ENCODE data around the gene TNNI3.
"Not testable (repeated sequence)": the region's sequence is repeated elsewhere in the genome, so short reads cannot be mapped to it uniquely, and the experiment has no call there.

The TNNI3 gene

GRCh38 chr19:55173186-55173713 lies 15.7 kb upstream of the TNNI3 start:
- DNase-seq (ENCODE audit: low read depth in 2 of 2, low spot score in 1 of 2), result no peak

GRCh38 chr19:55172741-55173140 lies 15.2 kb upstream of the TNNI3 start:
- no peak for DNase-seq (ENCODE audit: low read depth in 2 of 2, low spot score in 1 of 2)

GRCh38 chr19:55172318-55172717 lies 14.8 kb upstream of the TNNI3 start:
- DNase-seq (ENCODE audit: low read depth in 2 of 2, low spot score in 1 of 2), result not testable (repeated sequence)

GRCh38 chr19:55171440-55171839 lies 13.9 kb upstream of the TNNI3 start:
- DNase-seq (ENCODE audit: low read depth in 2 of 2, low spot score in 1 of 2), result no peak

GRCh38 chr19:55169136-55169535 lies 11.6 kb upstream of the TNNI3 start:
- no peak for DNase-seq (ENCODE audit: low read depth in 2 of 2, low spot score in 1 of 2)

GRCh38 chr19:55166530-55167268 lies 9.2 kb upstream of the TNNI3 start, which contains the start of gene DNAAF3:
TSS of gene DNAAF3 (minus strand) at chr19:55166613. CDS start at chr19:55166413, 200 bp downstream.
- peak in 1 of 2 donors; percentile 25 for DNase-seq (ENCODE audit: low read depth in 2 of 2, low spot score in 1 of 2)

- no peak for DNase-seq (ENCODE audit: low read depth in 2 of 2, low spot score in 1 of 2)
Observed at GRCh38 chr19:55165952-55166529, 8.5 kb upstream of the TNNI3 start.

- no peak for DNase-seq (ENCODE audit: low read depth in 2 of 2, low spot score in 1 of 2)
Observed at GRCh38 chr19:55161571-55162322, 4.2 kb upstream of the TNNI3 start.

GRCh38 chr19:55160986-55161365 lies 3.4 kb upstream of the TNNI3 start:
- no peak for DNase-seq (ENCODE audit: low read depth in 2 of 2, low spot score in 1 of 2)

GRCh38 chr19:55160128-55160985 lies 2.8 kb upstream of the TNNI3 start:
- peak; percentile 53 to 71 for DNase-seq (ENCODE audit: low read depth in 2 of 2, low spot score in 1 of 2)

- no peak for DNase-seq (ENCODE audit: low read depth in 2 of 2, low spot score in 1 of 2)
Observed at GRCh38 chr19:55158848-55159749, 1.6 kb upstream of the TNNI3 start.

- DNase-seq (ENCODE audit: low read depth in 2 of 2, low spot score in 1 of 2), result no peak
Observed at GRCh38 chr19:55158423-55158822, 891 bp upstream of the TNNI3 start.

- DNase-seq (ENCODE audit: low read depth in 2 of 2, low spot score in 1 of 2), result no peak
Observed at GRCh38 chr19:55156202-55157063, 1.1 kb downstream of the TNNI3 start.

- DNase-seq (ENCODE audit: low read depth in 2 of 2, low spot score in 1 of 2), result not testable (repeated sequence)
Observed at GRCh38 chr19:55155784-55156183, 1.7 kb downstream of the TNNI3 start.

GRCh38 chr19:55153652-55154264 lies 3.8 kb downstream of the TNNI3 start:
- DNase-seq (ENCODE audit: low read depth in 2 of 2, low spot score in 1 of 2), result no peak

- no peak for DNase-seq (ENCODE audit: low read depth in 2 of 2, low spot score in 1 of 2)
Observed at GRCh38 chr19:55152017-55152416, 5.5 kb downstream of the TNNI3 start.

- no peak for DNase-seq (ENCODE audit: low read depth in 2 of 2, low spot score in 1 of 2)
Observed at GRCh38 chr19:55149078-55150003, 8.2 kb downstream of the TNNI3 start, which contains the start of gene TNNT1. TSS of gene TNNT1 (minus strand) at chr19:55149206. CDS start at chr19:55147157, 2,049 bp downstream.

Data from stimulated activated CD8-positive, alpha-beta memory T cell treated with anti-CD3 and anti-CD28 coated beads, Interleukin-4, amount 100 ng/mL, for 1 hour (primary cell).